Epithelial cell of esophagus (primary cell): ENCODE results near the gene DLGAP3.
"Not testable (repeated sequence)": the region's sequence is repeated elsewhere in the genome, so short reads cannot be mapped to it uniquely, and the experiment has no call there.

Source experiments
- DNase-seq: peaks from one replicate; pipeline ENCODE4 v3.0.0; 2010; ENCODE audit warnings: low read depth
- H3K4me3 ChIP-seq: 2 replicates; pipeline ENCODE4 v1.5.1; 2011; ENCODE audit warnings: mild to moderate bottlenecking, low read length, control low read depth
- TF ChIP-seq, protein P1 (sequence below): IDR thresholded peaks from 2 replicates; pipeline ENCODE4 v1.5.1; 2011; ENCODE audit warnings: low read depth, mild to moderate bottlenecking, low read length, control low read depth, inconsistent platforms; ENCODE audit not compliant: insufficient read depth; ENCODE audit errors: missing control alignments

DLGAP3 gene

DNA sequence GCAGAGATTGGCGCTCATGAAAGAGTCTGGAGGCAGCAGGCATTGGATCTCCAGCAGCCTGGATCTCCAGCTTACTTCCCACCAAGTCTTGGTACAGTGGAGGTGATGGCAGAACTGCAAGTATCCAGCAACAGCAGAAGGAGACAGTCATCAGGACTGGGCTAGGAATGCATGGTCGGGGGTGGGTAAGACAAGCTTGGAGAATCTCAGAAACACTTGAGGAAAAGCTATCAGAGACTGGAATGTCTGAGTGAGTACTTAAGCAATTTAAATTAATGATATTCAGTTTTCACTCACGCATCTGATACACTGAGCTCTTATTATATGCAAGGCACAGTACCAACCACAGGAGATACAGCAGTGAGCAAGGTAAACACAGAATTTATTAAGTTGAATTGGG, 45.9 kb upstream of the DLGAP3 start:
- DNase-seq, result no peak
- no peak overlapping the region for H3K4me3 ChIP-seq
- TF ChIP-seq, protein P1, sequence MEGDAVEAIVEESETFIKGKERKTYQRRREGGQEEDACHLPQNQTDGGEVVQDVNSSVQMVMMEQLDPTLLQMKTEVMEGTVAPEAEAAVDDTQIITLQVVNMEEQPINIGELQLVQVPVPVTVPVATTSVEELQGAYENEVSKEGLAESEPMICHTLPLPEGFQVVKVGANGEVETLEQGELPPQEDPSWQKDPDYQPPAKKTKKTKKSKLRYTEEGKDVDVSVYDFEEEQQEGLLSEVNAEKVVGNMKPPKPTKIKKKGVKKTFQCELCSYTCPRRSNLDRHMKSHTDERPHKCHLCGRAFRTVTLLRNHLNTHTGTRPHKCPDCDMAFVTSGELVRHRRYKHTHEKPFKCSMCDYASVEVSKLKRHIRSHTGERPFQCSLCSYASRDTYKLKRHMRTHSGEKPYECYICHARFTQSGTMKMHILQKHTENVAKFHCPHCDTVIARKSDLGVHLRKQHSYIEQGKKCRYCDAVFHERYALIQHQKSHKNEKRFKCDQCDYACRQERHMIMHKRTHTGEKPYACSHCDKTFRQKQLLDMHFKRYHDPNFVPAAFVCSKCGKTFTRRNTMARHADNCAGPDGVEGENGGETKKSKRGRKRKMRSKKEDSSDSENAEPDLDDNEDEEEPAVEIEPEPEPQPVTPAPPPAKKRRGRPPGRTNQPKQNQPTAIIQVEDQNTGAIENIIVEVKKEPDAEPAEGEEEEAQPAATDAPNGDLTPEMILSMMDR, result no peak

DNA sequence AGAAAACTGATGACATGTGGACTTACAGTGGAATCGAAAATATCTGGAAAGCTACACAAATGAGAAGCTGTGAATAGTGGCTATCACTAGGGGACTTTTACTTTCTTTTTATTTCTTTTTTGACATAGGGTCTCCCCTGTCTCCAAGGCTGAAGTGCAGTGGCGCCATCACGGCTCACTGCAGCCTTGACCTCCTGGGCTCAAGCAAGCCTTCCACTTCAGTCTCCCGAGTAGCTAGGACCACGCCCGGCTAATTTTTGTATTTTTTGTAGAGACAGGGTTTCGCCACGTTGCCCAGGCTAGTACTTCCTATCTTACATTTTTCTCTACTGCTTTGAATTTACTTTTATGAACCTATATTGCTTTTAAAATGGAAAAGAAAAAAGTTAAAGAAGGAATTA, 45.2 kb upstream of the DLGAP3 start:
- no peak overlapping the region for H3K4me3 ChIP-seq
- TF ChIP-seq, protein P1, result no peak
- DNase-seq, result no peak

DNA sequence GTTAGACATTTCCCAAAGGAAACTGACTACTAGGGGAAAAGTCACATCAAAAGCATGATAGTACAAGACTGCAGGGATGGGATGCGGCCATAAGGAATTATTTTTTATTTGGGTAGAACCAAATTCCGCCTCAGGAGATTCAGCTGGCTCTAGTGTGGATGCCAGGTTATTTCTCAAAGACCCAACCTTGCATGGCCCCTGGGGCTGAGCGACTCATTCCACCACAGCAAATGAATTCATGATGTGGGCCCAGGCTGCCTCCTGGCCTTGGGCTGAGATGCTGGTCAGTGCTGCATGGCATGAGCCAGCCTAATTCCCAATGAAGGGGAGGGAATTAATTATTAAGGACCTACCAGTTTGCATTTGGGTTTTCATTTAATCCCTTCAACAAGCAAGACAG, 43.9 kb upstream of the DLGAP3 start:
- DNase-seq, result peak; percentile 24
- TF ChIP-seq, protein P1, result no peak
- H3K4me3 ChIP-seq, result no peak overlapping the region

DNA sequence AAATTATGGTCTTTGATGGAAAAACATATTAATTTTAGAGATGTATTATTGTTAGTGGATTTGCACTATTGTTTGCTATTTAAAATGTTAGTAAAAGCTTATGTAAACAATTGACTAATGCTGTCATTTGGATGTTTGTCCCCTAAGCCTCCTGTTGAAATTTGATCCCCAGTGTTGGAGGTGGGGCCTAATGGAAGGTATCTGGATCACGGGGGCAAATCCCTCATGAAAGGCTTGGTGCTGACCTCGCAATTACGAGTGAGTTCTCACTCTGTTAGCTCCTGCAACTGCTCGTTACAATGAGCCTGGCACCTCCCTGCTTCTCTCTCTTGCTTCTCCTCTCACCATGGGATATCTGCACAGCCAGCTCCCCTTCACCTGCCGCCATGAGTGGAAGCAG, 41.4 kb upstream of the DLGAP3 start:
- no peak overlapping the region for H3K4me3 ChIP-seq
- DNase-seq, result no peak
- TF ChIP-seq, protein P1, result no peak

DNA sequence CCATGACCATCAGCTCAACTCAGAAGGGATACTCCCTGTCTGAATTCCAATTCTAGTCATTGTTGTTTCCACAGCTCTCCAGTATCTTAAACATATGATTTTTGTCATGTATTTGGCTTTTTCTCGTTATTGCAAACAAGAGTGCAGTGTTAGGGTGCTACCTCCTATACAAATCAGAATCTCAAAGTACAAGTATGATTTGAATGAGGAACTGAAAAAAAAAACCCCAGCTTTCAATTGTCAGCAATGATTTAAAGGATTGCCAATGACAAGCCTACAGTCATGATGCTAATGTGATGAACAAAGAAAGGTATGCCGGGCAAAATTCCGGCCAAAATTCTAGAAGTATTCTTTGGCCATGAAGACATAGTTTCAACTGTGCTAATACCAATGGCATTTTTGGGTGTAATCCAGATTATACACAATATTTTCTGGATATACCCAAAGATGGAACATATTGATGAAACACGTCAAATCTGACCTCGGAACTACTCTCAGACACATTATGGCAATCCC, 40.8 kb upstream of the DLGAP3 start:
- TF ChIP-seq, protein P1, result no peak
- no peak for DNase-seq
- no peak overlapping the region for H3K4me3 ChIP-seq

DNA sequence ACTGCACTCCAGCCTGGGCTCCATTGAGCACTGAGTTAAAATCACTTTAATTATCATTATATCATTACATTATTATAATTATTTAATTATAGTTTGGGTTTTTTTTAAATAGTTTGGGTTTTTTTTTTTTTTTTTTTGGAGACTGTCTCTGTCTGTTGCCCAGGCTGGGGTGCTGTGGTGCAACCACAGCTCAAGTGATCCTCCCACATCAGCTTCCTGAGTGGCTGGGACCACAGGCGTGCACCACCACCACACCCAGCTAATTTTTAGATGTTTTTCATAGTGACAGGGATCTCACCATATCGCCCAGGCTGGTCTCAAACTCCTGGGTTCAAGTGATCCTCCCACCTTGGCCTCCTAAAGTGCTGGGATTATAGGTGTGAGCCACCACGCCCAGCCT, 38.8 kb upstream of the DLGAP3 start:
- not testable (repeated sequence) for DNase-seq, H3K4me3 ChIP-seq

DNA sequence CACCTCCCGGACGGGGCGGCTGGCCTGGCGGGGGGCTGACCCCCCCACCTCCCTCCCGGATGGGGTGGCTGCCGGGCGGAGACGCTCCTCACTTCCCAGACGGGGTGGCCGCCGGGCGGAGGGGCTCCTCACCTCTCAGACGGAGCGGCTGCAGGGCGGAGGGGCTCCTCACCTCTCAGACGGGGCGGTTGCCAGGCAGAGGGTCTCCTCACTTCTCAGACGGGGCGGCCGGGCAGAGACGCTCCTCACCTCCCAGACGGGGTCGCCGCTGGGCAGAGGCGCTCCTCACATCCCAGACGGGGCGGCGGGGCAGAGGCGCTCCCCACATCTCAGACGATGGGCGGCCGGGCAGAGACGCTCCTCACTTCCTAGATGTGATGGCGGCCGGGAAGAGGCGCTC, 38.2 kb upstream of the DLGAP3 start:
- not testable (repeated sequence) for H3K4me3 ChIP-seq, DNase-seq

DNA sequence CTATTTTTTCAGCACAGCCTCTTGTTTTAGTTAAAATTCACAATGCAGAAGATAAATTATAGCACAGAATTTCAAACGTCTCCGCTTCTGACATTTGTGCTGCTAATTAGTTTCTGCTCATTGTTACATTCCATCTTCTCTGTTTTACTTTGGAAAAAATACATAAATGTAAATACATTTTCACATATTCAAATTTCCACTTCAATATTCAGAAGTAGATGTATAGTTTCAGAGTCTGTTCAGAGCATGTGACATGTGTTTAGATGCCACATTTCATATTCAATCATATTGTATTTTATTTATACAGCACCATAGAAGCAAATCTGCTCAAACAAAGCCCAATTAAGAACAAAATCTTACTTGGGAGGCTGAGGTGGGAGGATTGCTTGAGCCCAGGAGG, 36.1 kb upstream of the DLGAP3 start:
- TF ChIP-seq, protein P1, result no peak
- no peak for DNase-seq
- no peak overlapping the region for H3K4me3 ChIP-seq
